HepG2 (cell line): ENCODE results near the gene IFT172. TPM values are rescaled to one million over a fixed set of nuclear protein-coding genes. Genes with fewer than 3 reads are reported as not detected.

Experiments
- CHD4 ChIP-seq: fragments of 200-600 bp; sonication (generic); IDR thresholded peaks from 2 replicates; pipeline ENCODE4 v1.7.0; 2017; ENCODE audit warnings: mild to moderate bottlenecking, low read length, borderline replicate concordance
- DNMT3B ChIP-seq: conservative IDR thresholded peaks from 2 replicates; pipeline ENCODE4 v1.6.1; 2016; ENCODE audit warnings: missing biosample characterization, control low read depth
- ELK4 ChIP-seq: sonication (generic); formaldehyde crosslinking; IDR thresholded peaks from 2 replicates; pipeline ENCODE4 v1.9.0; 2021; ENCODE audit warnings: missing genetic modification reagents, borderline replicate concordance
- EP300 ChIP-seq, 3 experiments: sonication (generic) in 1 of 3; formaldehyde crosslinking in 1 of 3; IDR thresholded peaks; 2 replicates each; pipeline versions ENCODE4 v1.5.1 to v1.6.1; 2011 to 2020; ENCODE audit warnings: low read depth in 2 of 3, low read length in 2 of 3, borderline replicate concordance in 1 of 3, improper control_type of control experiment in 1 of 3, mild to moderate bottlenecking in 1 of 3, missing genetic modification reagents in 1 of 3, moderate library complexity in 1 of 3
- ETV6 ChIP-seq: sonication (generic); formaldehyde crosslinking; conservative IDR thresholded peaks from 2 replicates; pipeline ENCODE4 v1.4.0; 2020; ENCODE audit warnings: missing genetic modification reagents
- HNF4A ChIP-seq: sonication (generic); formaldehyde crosslinking; IDR thresholded peaks from 2 replicates; pipeline ENCODE4 v1.4.0; 2020; ENCODE audit warnings: missing genetic modification reagents
- HNF4G ChIP-seq, 2 experiments: sonication (generic) in 1 of 2; formaldehyde crosslinking in 1 of 2; IDR thresholded peaks; 2 replicates each; pipeline versions ENCODE4 v1.4.0 to v1.6.1; 2011 to 2020; ENCODE audit warnings: borderline replicate concordance in 2 of 2, low read depth in 2 of 2, mild to moderate bottlenecking in 2 of 2, low read length in 1 of 2, missing genetic modification reagents in 1 of 2, moderate library complexity in 1 of 2
- LCORL ChIP-seq, 2 experiments: fragments of 450-650 bp in 1 of 2; sonication (generic) in 1 of 2; formaldehyde crosslinking in 1 of 2; IDR thresholded peaks; 2 replicates each; pipeline versions ENCODE4 v1.5.0 to v1.6.1; 2017 to 2020; ENCODE audit warnings: antibody characterized with exemption in 1 of 2, missing genetic modification reagents in 1 of 2
- MIXL1 ChIP-seq: IDR thresholded peaks from 2 replicates; pipeline ENCODE4 v1.6.1; 2016
- NFKB2 ChIP-seq: sonication (generic); formaldehyde crosslinking; IDR thresholded peaks from 2 replicates; pipeline ENCODE4 v1.4.0; 2020; ENCODE audit warnings: missing genetic modification reagents, borderline replicate concordance
- PHF21A ChIP-seq: sonication (generic); formaldehyde crosslinking; IDR thresholded peaks from 2 replicates; pipeline ENCODE4 v1.5.0; 2020; ENCODE audit warnings: mild to moderate bottlenecking, missing genetic modification reagents
- ZBTB42 ChIP-seq: sonication (generic); formaldehyde crosslinking; IDR thresholded peaks from 2 replicates; pipeline ENCODE4 v1.5.0; 2020; ENCODE audit warnings: mild to moderate bottlenecking, missing genetic modification reagents
- ZC3H13 ChIP-seq: sonication (generic); formaldehyde crosslinking; IDR thresholded peaks from 2 replicates; pipeline ENCODE4 v1.8.1; 2023; ENCODE audit warnings: mild to moderate bottlenecking, missing genetic modification reagents, moderate library complexity
- ZKSCAN8 ChIP-seq: IDR thresholded peaks from 2 replicates; pipeline ENCODE4 v1.6.1; 2016; ENCODE audit warnings: borderline replicate concordance, missing genetic modification reagents, missing compliant biosample characterization
- ZNF232 ChIP-seq: sonication (generic); formaldehyde crosslinking; IDR thresholded peaks from 2 replicates; pipeline ENCODE4 v1.4.0; 2020; ENCODE audit warnings: missing genetic modification reagents, borderline replicate concordance
- ZNF660 ChIP-seq: sonication (generic); formaldehyde crosslinking; IDR thresholded peaks from 2 replicates; pipeline ENCODE4 v1.5.1; 2020; ENCODE audit warnings: mild to moderate bottlenecking, low read depth, missing genetic modification reagents, borderline replicate concordance
- ZNF720 ChIP-seq: sonication (generic); formaldehyde crosslinking; IDR thresholded peaks from 2 replicates; pipeline ENCODE4 v1.4.0; 2020; ENCODE audit warnings: missing genetic modification reagents
- ZNF777 ChIP-seq: sonication (generic); formaldehyde crosslinking; IDR thresholded peaks from 2 replicates; pipeline ENCODE4 v1.4.0; 2020; ENCODE audit warnings: missing genetic modification reagents
- polyA plus RNA-seq, 8 experiments: library from polyadenylated mRNA; depleted of rRNA in 3 of 8; stranded (reverse) in 7 of 8; unstranded in 1 of 8; fragments of >200 nt; fragmentation: Illumina TruSeq in 4 of 8; extraction: Trizol in 4 of 8; gene quantifications; 2 replicates each; pipeline versions ENCODE4 v1.2.1 to v1.2.3, GENCODE V29; 2011 to 2016; ENCODE audit warnings: low read depth in 4 of 8, missing spikeins in 1 of 8, mixed read lengths in 1 of 8; ENCODE audit not compliant: insufficient read depth in 1 of 8
- total RNA-seq, 5 experiments: library from RNA; depleted of rRNA; stranded (reverse); fragments of >200 nt; fragmentation: Illumina TruSeq; extraction: Trizol; gene quantifications; 2 replicates each; pipeline ENCODE4 v1.2.3, GENCODE V29; 2016; ENCODE audit warnings: low read depth in 1 of 5
- TF ChIP-seq, protein P1 (sequence below): sonication (generic); formaldehyde crosslinking; IDR thresholded peaks from 2 replicates; pipeline ENCODE4 v1.4.0; 2020; ENCODE audit warnings: missing genetic modification reagents
- TF ChIP-seq, protein P2 (sequence below): IDR thresholded peaks from 2 replicates; pipeline ENCODE4 v1.6.1; 2016; ENCODE audit warnings: missing genetic modification reagents, missing compliant biosample characterization
- TF ChIP-seq, protein P3 (sequence below): sonication (generic); formaldehyde crosslinking; IDR thresholded peaks from 2 replicates; pipeline ENCODE4 v1.4.0; 2020; ENCODE audit warnings: missing genetic modification reagents, borderline replicate concordance

The IFT172 gene
- total and polyA plus RNA-seq, 2 of the 13 experiments (the other 11 are each of a cell fraction or from before 2014, with no cell fraction given): 21.6 to 35.7 TPM

GRCh38 chr2:27412419-27413152 lies 77.0 kb downstream of the IFT172 start (continued):
- no peak for TF ChIP-seq ZBTB42 (CRISPR knock-in tag)
- TF ChIP-seq ZNF232 (CRISPR knock-in tag): no peak
- TF ChIP-seq MIXL1: peak; percentile 38; the same call in 1 of the 2 replicates
- TF ChIP-seq, protein P1, sequence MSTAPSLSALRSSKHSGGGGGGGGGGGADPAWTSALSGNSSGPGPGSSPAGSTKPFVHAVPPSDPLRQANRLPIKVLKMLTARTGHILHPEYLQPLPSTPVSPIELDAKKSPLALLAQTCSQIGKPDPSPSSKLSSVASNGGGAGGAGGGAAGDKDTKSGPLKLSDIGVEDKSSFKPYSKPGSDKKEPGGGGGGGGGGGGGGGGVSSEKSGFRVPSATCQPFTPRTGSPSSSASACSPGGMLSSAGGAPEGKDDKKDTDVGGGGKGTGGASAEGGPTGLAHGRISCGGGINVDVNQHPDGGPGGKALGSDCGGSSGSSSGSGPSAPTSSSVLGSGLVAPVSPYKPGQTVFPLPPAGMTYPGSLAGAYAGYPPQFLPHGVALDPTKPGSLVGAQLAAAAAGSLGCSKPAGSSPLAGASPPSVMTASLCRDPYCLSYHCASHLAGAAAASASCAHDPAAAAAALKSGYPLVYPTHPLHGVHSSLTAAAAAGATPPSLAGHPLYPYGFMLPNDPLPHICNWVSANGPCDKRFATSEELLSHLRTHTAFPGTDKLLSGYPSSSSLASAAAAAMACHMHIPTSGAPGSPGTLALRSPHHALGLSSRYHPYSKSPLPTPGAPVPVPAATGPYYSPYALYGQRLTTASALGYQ: no peak
- TF ChIP-seq HNF4A: peak; percentile 67; the same call in 1 of the 2 replicates
- TF ChIP-seq ETV6 (CRISPR knock-in tag): no peak
- TF ChIP-seq LCORL (IDR thresholded peaks at IDR 0.05): peak; percentile 68
- TF ChIP-seq LCORL (CRISPR knock-in tag; IDR thresholded peaks at IDR 0.05): no peak
- no peak for TF ChIP-seq NFKB2 (CRISPR knock-in tag)
- no peak for TF ChIP-seq ZNF777
- peak; percentile 38 to 39; a peak in 2 of 4 replicates for TF ChIP-seq EP300 (IDR thresholded peaks at IDR 0.05; ENCODE audit: low read depth in 2 of 2, low read length in 2 of 2)
- no peak for TF ChIP-seq EP300 (CRISPR knock-in tag; IDR thresholded peaks at IDR 0.05; ENCODE audit: borderline replicate concordance)
- peak; percentile 86; the same call in 1 of the 2 replicates for TF ChIP-seq CHD4
- no peak for TF ChIP-seq ZNF660 (CRISPR knock-in tag)
- no peak for TF ChIP-seq ZNF720 (CRISPR knock-in tag)
- TF ChIP-seq DNMT3B (CRISPR knock-in tag): no peak
- TF ChIP-seq, protein P2, sequence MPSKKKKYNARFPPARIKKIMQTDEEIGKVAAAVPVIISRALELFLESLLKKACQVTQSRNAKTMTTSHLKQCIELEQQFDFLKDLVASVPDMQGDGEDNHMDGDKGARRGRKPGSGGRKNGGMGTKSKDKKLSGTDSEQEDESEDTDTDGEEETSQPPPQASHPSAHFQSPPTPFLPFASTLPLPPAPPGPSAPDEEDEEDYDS (CRISPR knock-in tag): peak; percentile 39; the same call in 1 of the 2 replicates
- peak; percentile 35; the same call in 1 of the 2 replicates for TF ChIP-seq PHF21A (CRISPR knock-in tag)
- no peak for TF ChIP-seq ZC3H13 (CRISPR knock-in tag)
- TF ChIP-seq, protein P3, sequence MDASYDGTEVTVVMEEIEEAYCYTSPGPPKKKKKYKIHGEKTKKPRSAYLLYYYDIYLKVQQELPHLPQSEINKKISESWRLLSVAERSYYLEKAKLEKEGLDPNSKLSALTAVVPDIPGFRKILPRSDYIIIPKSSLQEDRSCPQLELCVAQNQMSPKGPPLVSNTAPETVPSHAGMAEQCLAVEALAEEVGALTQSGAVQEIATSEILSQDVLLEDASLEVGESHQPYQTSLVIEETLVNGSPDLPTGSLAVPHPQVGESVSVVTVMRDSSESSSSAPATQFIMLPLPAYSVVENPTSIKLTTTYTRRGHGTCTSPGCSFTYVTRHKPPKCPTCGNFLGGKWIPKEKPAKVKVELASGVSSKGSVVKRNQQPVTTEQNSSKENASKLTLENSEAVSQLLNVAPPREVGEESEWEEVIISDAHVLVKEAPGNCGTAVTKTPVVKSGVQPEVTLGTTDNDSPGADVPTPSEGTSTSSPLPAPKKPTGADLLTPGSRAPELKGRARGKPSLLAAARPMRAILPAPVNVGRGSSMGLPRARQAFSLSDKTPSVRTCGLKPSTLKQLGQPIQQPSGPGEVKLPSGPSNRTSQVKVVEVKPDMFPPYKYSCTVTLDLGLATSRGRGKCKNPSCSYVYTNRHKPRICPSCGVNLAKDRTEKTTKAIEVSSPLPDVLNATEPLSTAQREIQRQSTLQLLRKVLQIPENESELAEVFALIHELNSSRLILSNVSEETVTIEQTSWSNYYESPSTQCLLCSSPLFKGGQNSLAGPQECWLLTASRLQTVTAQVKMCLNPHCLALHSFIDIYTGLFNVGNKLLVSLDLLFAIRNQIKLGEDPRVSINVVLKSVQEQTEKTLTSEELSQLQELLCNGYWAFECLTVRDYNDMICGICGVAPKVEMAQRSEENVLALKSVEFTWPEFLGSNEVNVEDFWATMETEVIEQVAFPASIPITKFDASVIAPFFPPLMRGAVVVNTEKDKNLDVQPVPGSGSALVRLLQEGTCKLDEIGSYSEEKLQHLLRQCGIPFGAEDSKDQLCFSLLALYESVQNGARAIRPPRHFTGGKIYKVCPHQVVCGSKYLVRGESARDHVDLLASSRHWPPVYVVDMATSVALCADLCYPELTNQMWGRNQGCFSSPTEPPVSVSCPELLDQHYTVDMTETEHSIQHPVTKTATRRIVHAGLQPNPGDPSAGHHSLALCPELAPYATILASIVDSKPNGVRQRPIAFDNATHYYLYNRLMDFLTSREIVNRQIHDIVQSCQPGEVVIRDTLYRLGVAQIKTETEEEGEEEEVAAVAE (CRISPR knock-in tag): no peak
- no peak for TF ChIP-seq ZKSCAN8 (CRISPR knock-in tag)
- no peak for TF ChIP-seq ELK4 (CRISPR knock-in tag)
- TF ChIP-seq HNF4G (IDR thresholded peaks at IDR 0.05; ENCODE audit: borderline replicate concordance, low read depth, low read length): peak; percentile 48
- no peak for TF ChIP-seq HNF4G (CRISPR knock-in tag; IDR thresholded peaks at IDR 0.05; ENCODE audit: borderline replicate concordance, low read depth)
